H1 (cell line): Measurements from ENCODE around the gene SMIM5. TPM values are rescaled to one million over a fixed set of nuclear protein-coding genes. Genes with fewer than 3 reads are reported as not detected.

Source experiments
- CTCF ChIA-PET: fragments of 300-600 bp; sonication (Branson Sonifier 250); formaldehyde crosslinking; loops from one replicate; lab custom pipeline; 2021; ENCODE audit not compliant: partially characterized antibody; lab: Charles Lee
- POLR2A ChIA-PET: fragments of 300-600 bp; sonication (Branson Sonifier 250); formaldehyde crosslinking; loops from one replicate; lab custom pipeline; 2021; ENCODE audit warnings: inconsistent platforms; ENCODE audit not compliant: partially characterized antibody; lab: Charles Lee
- DNase-seq, 2 experiments: peaks; one replicate each; pipeline versions ENCODE4 v3.0.0 to v3.0.0-alpha.2; 2010 to 2022; ENCODE audit warnings: low spot score in 2 of 2, low read depth in 1 of 2, mixed read lengths in 1 of 2
- FAIRE-seq: peaks from 2 replicates; lab custom pipeline; 2011; peaks lifted over from hg19 to GRCh38; lab: Jason Lieb, UNC
- H2AFZ ChIP-seq: 2 replicates; pipeline ENCODE4 v1.8.1; 2012; ENCODE audit warnings: low read length, inconsistent platforms
- H2AK5ac ChIP-seq: 2 replicates; pipeline ENCODE4 v1.6.1; 2013; ENCODE audit warnings: low read depth, low read length
- H2BK120ac ChIP-seq: replicated peaks from 2 replicates; pipeline ENCODE3; 2013; ENCODE audit warnings: low read depth, low read length, inconsistent platforms
- H2BK12ac ChIP-seq: 2 replicates; pipeline ENCODE4 v1.6.1; 2013; ENCODE audit warnings: low read depth, low read length
- H2BK15ac ChIP-seq: 2 replicates; pipeline ENCODE4 v1.6.1; 2013; ENCODE audit warnings: low read length
- H2BK20ac ChIP-seq: 2 replicates; pipeline ENCODE4 v1.6.1; 2013; ENCODE audit warnings: low read length
- H2BK5ac ChIP-seq: 2 replicates; pipeline ENCODE4 v1.6.1; 2013; ENCODE audit warnings: low read depth, low read length
- H3K14ac ChIP-seq: 2 replicates; pipeline ENCODE4 v1.6.1; 2013; ENCODE audit warnings: inconsistent platforms; ENCODE audit not compliant: insufficient read length
- H3K18ac ChIP-seq: 2 replicates; pipeline ENCODE4 v1.6.1; 2013; ENCODE audit warnings: low read length; ENCODE audit errors: extremely low read depth
- H3K23ac ChIP-seq: 2 replicates; pipeline ENCODE4 v1.6.1; 2013; ENCODE audit warnings: inconsistent platforms; ENCODE audit not compliant: insufficient read length
- H3K23me2 ChIP-seq: 2 replicates; pipeline ENCODE4 v1.6.1; 2013; ENCODE audit warnings: low read depth, low read length
- H3K27ac ChIP-seq: 2 replicates; pipeline ENCODE4 v1.6.1; 2011; ENCODE audit warnings: low read depth, low read length, inconsistent platforms
- H3K27me3 ChIP-seq, 4 experiments: replicated peaks in 1 of 4; 1 replicate in 1 of 4; 2 replicates in 3 of 4; pipeline versions ENCODE4 v1.6.1 to v1.8.1; 2011 to 2013; ENCODE audit warnings: low read length in 3 of 4, mild to moderate bottlenecking in 3 of 4, inconsistent platforms in 2 of 4, mixed read lengths in 2 of 4, moderate library complexity in 1 of 4; ENCODE audit not compliant: control insufficient read depth in 3 of 4, insufficient read depth in 3 of 4; ENCODE audit errors: extremely low read depth in 1 of 4
- H3K36me3 ChIP-seq, 4 experiments: 2 replicates each; pipeline versions ENCODE4 v1.6.1 to v1.8.1; 2011 to 2013; ENCODE audit warnings: mild to moderate bottlenecking in 4 of 4, low read length in 3 of 4, moderate library complexity in 2 of 4, control low read depth in 1 of 4, inconsistent platforms in 1 of 4; ENCODE audit not compliant: insufficient read depth in 4 of 4, control insufficient read depth in 2 of 4
- H3K4ac ChIP-seq: replicated peaks from 2 replicates; pipeline ENCODE3; 2013; ENCODE audit warnings: low read length, low read depth, mixed read lengths, inconsistent platforms; ENCODE audit not compliant: insufficient read length
- H3K4me1 ChIP-seq, 4 experiments: replicated peaks in 1 of 4; 1 replicate in 1 of 4; 2 replicates in 3 of 4; pipeline versions ENCODE4 v1.6.1 to v1.8.1; 2011 to 2013; ENCODE audit warnings: low read length in 3 of 4, inconsistent platforms in 2 of 4, mixed read lengths in 1 of 4; ENCODE audit not compliant: insufficient read depth in 4 of 4, control insufficient read depth in 3 of 4
- H3K4me2 ChIP-seq, 2 experiments: 2 replicates each; pipeline versions ENCODE4 v1.6.1 to v1.8.1; 2011 to 2013; ENCODE audit warnings: low read depth in 2 of 2, low read length in 2 of 2, control low read depth in 1 of 2, inconsistent platforms in 1 of 2, mild to moderate bottlenecking in 1 of 2; ENCODE audit not compliant: insufficient read depth in 1 of 2
- H3K4me3 ChIP-seq, 4 experiments: fragments of 200-600, 300-600 bp in 1 of 4; sonication (generic), shearing (Covaris generic), sonication (Bioruptor Twin) in 1 of 4; 2 replicates each; pipeline versions ENCODE4 v1.5.1 to v1.8.1; 2011 to 2016; ENCODE audit warnings: low read length in 4 of 4, low read depth in 3 of 4, control low read depth in 2 of 4, inconsistent platforms in 2 of 4, mild to moderate bottlenecking in 2 of 4, mixed read lengths in 1 of 4, moderate library complexity in 1 of 4; ENCODE audit not compliant: insufficient read depth in 2 of 4; ENCODE audit errors: extremely low read depth in 1 of 4
- H3K56ac ChIP-seq: replicated peaks from 2 replicates; pipeline ENCODE3; 2013; ENCODE audit warnings: low read depth, mild to moderate bottlenecking, mixed read lengths, low read length, inconsistent platforms; ENCODE audit not compliant: insufficient read length
- H3K79me1 ChIP-seq: 2 replicates; pipeline ENCODE4 v1.6.1; 2013; ENCODE audit warnings: low read depth, low read length, control low read depth
- H3K79me2 ChIP-seq, 2 experiments: 2 replicates each; pipeline versions ENCODE4 v1.6.1 to v1.8.1; 2012 to 2013; ENCODE audit warnings: low read length in 2 of 2, mild to moderate bottlenecking in 2 of 2, inconsistent platforms in 1 of 2; ENCODE audit not compliant: insufficient read depth in 2 of 2, control insufficient read depth in 1 of 2
- H3K9ac ChIP-seq, 4 experiments: replicated peaks in 1 of 4; 1 replicate in 1 of 4; 2 replicates in 3 of 4; pipeline versions ENCODE4 v1.6.1 to v1.8.1; 2011 to 2013; ENCODE audit warnings: low read depth in 3 of 4, low read length in 3 of 4, control low read depth in 2 of 4, mild to moderate bottlenecking in 2 of 4, moderate library complexity in 2 of 4, inconsistent platforms in 1 of 4; ENCODE audit errors: extremely low read depth in 1 of 4
- H3K9me3 ChIP-seq, 2 experiments: 2 replicates each; pipeline versions ENCODE4 v1.6.1 to v1.8.1; 2012 to 2013; ENCODE audit warnings: mild to moderate bottlenecking in 2 of 2, moderate library complexity in 2 of 2, control low read depth in 1 of 2, inconsistent platforms in 1 of 2, low read depth in 1 of 2, low read length in 1 of 2, mixed read lengths in 1 of 2; ENCODE audit not compliant: insufficient read depth in 2 of 2
- H4K20me1 ChIP-seq, 2 experiments: replicated peaks in 1 of 2; 2 replicates each; pipeline versions ENCODE3 to v1.8.1; 2011 to 2013; ENCODE audit warnings: inconsistent platforms in 2 of 2, low read length in 2 of 2, mild to moderate bottlenecking in 1 of 2; ENCODE audit not compliant: insufficient read depth in 2 of 2, control insufficient read depth in 1 of 2
- H4K5ac ChIP-seq: 2 replicates; pipeline ENCODE4 v1.6.1; 2013; ENCODE audit warnings: low read length, low read depth, mixed read lengths, inconsistent platforms; ENCODE audit not compliant: insufficient read length
- H4K8ac ChIP-seq: 2 replicates; pipeline ENCODE4 v1.8.0; 2013; ENCODE audit warnings: mild to moderate bottlenecking, moderate library complexity, low read length, inconsistent platforms; ENCODE audit not compliant: insufficient read depth; ENCODE audit errors: extremely low read depth
- H4K91ac ChIP-seq: replicated peaks from 2 replicates; pipeline ENCODE3; 2013; ENCODE audit warnings: low read length, mixed read lengths, inconsistent platforms; ENCODE audit not compliant: insufficient read length
- BCL11A ChIP-seq, 2 experiments: IDR thresholded peaks; one replicate each; pipeline ENCODE4 v1.6.1; 2011; ENCODE audit warnings: low read depth in 2 of 2, low read length in 2 of 2, mild to moderate bottlenecking in 2 of 2
- CEBPB ChIP-seq: IDR thresholded peaks from 2 replicates; pipeline ENCODE4 v1.6.1; 2012; ENCODE audit warnings: low read depth, low read length
- CHD2 ChIP-seq: IDR thresholded peaks from 2 replicates; pipeline ENCODE4 v1.6.1; 2012; ENCODE audit warnings: low read length, improper control_type of control experiment
- SAP30 ChIP-seq: fragments of 300-600 bp; sonication (generic); IDR thresholded peaks from 2 replicates; pipeline ENCODE4 v1.7.1; 2012; ENCODE audit warnings: low read length, moderate library complexity, mild to moderate bottlenecking, inconsistent platforms; ENCODE audit not compliant: insufficient read depth, insufficient replicate concordance
- SP1 ChIP-seq: IDR thresholded peaks from 2 replicates; pipeline ENCODE4 v1.6.1; 2011; ENCODE audit warnings: low read depth, low read length
- WGBS, 2 experiments: shearing (Covaris generic) in 1 of 2; methylation state at CpG; one replicate each; pipeline versions ENCODE4 v1.1.6 to v1.1.7; 2013 to 2015; ENCODE audit warnings: low lambda C conversion rate in 2 of 2, mixed read lengths in 2 of 2, inconsistent platforms in 1 of 2, low coverage in 1 of 2, missing lambda C conversion rate in 1 of 2; ENCODE audit not compliant: insufficient replicate concordance in 2 of 2, insufficient coverage in 1 of 2, insufficient read length in 1 of 2; ENCODE audit errors: extremely low coverage in 1 of 2, missing lambda C conversion rate in 1 of 2; 5-methylcytosine and 5-hydroxymethylcytosine counted together
- polyA plus RNA-seq, 7 experiments: library from polyadenylated mRNA; depleted of rRNA in 3 of 7; stranded (reverse) in 5 of 7; unstranded in 2 of 7; fragments of >200 nt in 5 of 7; fragments of 200-250 nt in 2 of 7; gene quantifications; 1 replicate in 5 of 7; 2 replicates in 1 of 7; 4 replicates in 1 of 7; pipeline versions ENCODE4 v1.2.1 to v1.2.3, GENCODE V29; 2011 to 2013; ENCODE audit warnings: missing spikeins in 2 of 7, mixed read lengths in 2 of 7
- total RNA-seq: library from RNA; stranded (reverse); fragmentation: NEBNext Ultra II Directional; extraction: Animal tissue kit (Norgen Biotek cat#: 25700); gene quantifications from 2 replicates; pipeline ENCODE4 v1.2.1, GENCODE V29; 2021

The SMIM5 gene
- total and polyA plus RNA-seq, 2 of the 8 experiments (the other 6 are each of a cell fraction or from before 2014, with no cell fraction given), result not detected

DNA sequence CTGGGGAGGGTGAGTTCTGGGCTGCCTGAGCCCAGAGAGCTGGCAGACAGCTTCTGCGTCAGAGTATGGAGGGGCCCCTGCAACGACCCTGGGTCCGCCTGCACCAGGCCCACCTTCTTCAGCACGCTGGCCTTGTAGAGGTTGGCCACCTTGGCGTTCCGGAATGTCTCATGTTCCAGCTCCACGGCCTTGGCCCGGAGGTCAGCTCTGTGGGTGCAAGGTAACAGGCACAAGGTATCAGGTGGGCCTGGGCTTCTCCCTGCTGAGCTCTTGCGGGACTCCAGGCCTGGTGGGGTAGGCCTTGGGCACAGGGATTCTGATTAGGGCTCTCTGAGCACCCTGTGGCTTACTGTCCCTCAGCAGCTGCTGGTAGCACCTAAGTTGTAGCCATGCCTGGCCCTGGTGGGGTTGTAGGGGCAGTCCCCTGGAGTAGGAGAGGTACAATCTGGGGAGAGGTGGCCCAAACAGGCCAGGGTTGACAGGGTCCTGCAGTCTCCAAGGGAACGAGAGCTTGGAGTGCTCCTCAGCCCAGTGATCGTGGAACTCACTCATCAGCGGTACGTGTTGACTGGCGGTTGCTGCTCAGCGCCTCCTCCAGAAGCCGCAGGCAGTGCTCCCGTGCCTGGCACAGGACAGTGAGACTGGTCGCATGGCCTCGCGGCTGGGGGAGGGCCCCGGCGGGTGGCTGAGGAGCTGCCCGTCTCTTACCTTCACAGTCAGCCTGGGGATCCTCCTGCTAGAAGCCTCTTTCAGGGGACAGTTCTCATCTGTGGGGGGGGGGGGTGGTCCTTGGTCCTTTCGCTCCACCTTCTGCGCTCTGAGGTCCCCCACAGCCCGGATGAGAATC is 2.9 kb upstream of the SMIM5 start:
- Histone ChIP-seq H3K4me2 (no peak overlapping the region), H3K4me3 (no peak overlapping the region), H2BK12ac (no peak overlapping the region), H3K4ac (no peak overlapping the region), H3K14ac (no peak overlapping the region), H2BK5ac (no peak overlapping the region), H3K27me3 (no peaks in the 10 kb centered on the region), H3K9me3 (no peaks in the 10 kb centered on the region), H4K91ac (no peak overlapping the region), H3K23ac (no peak overlapping the region), H3K56ac (no peak overlapping the region), H3K4me1 (peaks cover 0 to 16% (median 11%) of the 10 kb centered on the region in 4 experiments; a peak in 5 of 7 replicates), H4K20me1 (peaks cover 5 to 16% of the 10 kb centered on the region in 2 experiments), H4K8ac (no peak overlapping the region; the same call in 1 of the 2 replicates), H2BK15ac (no peak overlapping the region), H3K36me3 (peaks cover 0 to 3% (median under 1%) of the 10 kb centered on the region in 4 experiments; a peak in 1 of 8 replicates), H3K9ac (no peak overlapping the region), H3K79me1 (no peaks in the 10 kb centered on the region), H2AK5ac (no peak overlapping the region), H2BK120ac (no peak overlapping the region), H4K5ac (no peak overlapping the region), H2BK20ac (no peak overlapping the region), H3K27ac (no peak overlapping the region; the same call in 1 of the 2 replicates), H3K79me2 (no peaks in the 10 kb centered on the region), H3K18ac (no peak overlapping the region), H3K23me2 (no peaks in the 10 kb centered on the region), H2AFZ (no peak overlapping the region)
- WGBS, 2 experiments, result 90% methylated on average over 24 of the region's 26 CpGs; no CpG with 5 or more reads in 1 of the 2 experiments
- ChIA-PET CTCF (interaction anchor here (0.6 to 59.2 kb wide), 12 partner anchors 12 to 516 kb away, joined by 3 to 2200 read pairs (median 4); partner anchors contain the start of genes RECQL5, SAP30BP and SMIM5), POLR2A (interaction anchor here (0.6 to 1.4 kb wide), 6 partner anchors 10 to 150 kb away, joined by 3 to 5 read pairs (median 4); partner anchors contain the start of gene RECQL5)
- no peak for FAIRE-seq
- DNase-seq, result no peak
- TF ChIP-seq CEBPB (no peak), CHD2 (no peak), SP1 (no peak), BCL11A (IDR thresholded peaks at IDR 0.05; ENCODE audit: low read depth in 2 of 2, low read length in 2 of 2) (no peak), SAP30 (no peak)
